Measurements from ENCODE around the gene B3GNT9. TPM values are rescaled to one million over a fixed set of nuclear protein-coding genes. Genes with fewer than 3 reads are reported as not detected.

Gene B3GNT9
- total and polyA plus RNA-seq, 2 of the 8 experiments (the other 6 are each of a cell fraction or from before 2014, with no cell fraction given): 3.5 to 9.0 TPM

DNA sequence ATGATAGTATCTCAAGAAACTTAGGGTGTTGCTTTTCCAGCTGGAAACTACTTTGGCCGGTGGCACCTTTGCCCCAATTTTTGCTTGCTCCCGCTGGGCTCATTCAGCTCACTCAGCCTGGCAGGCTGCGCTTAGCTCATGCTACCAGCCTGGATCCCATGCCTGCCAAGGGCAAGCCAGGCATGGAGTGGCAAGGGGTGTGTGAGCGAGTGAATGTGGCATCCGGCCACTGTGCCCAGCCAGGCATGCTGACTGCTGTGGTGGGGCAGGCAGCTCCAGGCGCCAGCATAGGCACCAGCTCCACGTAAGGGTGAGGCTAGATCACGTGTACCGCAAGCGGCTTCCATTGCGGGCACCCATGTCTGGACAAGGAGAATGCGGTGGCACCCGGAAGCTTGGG lies 9.4 kb downstream of the B3GNT9 start:
- no peaks in the 10 kb centered on the region for H3K79me2 ChIP-seq (ENCODE audit: control insufficient read depth in 1 of 2, insufficient read depth in 2 of 2, low read length in 2 of 2)
- TF ChIP-seq HDAC2 (IDR thresholded peaks at IDR 0.05; ENCODE audit: borderline replicate concordance in 1 of 2, low read depth in 2 of 2, low read length in 2 of 2): no peak
- no peak for TF ChIP-seq POLR2A (IDR thresholded peaks at IDR 0.05; ENCODE audit: control extremely low read depth in 1 of 2, low read depth in 2 of 2, low read length in 2 of 2)
- TF ChIP-seq CREB1 (IDR thresholded peaks at IDR 0.05): no peak
- no peak for TF ChIP-seq EP300 (IDR thresholded peaks at IDR 0.05; ENCODE audit: borderline replicate concordance in 1 of 2, low read depth in 2 of 2, low read length in 2 of 2)
- no peak for TF ChIP-seq SAP30 (IDR thresholded peaks at IDR 0.05; ENCODE audit: insufficient read depth, insufficient replicate concordance, low read length)
- TF ChIP-seq POLR2AphosphoS5 (IDR thresholded peaks at IDR 0.05; ENCODE audit: low read depth, low read length): no peak
- no peak for TF ChIP-seq ASH2L (IDR thresholded peaks at IDR 0.05; ENCODE audit: low read length)
- TF ChIP-seq TCF12 (IDR thresholded peaks at IDR 0.05; ENCODE audit: low read depth, low read length): no peak
- no peak for TF ChIP-seq CEBPB (IDR thresholded peaks at IDR 0.05; ENCODE audit: low read depth, low read length)
- no peak for TF ChIP-seq FOSL1 (IDR thresholded peaks at IDR 0.05; ENCODE audit: insufficient read depth, low read depth, low read length)
- no peak for TF ChIP-seq TAF1 (IDR thresholded peaks at IDR 0.05; ENCODE audit: low read depth, low read length)
- no peak for TF ChIP-seq KDM5A (IDR thresholded peaks at IDR 0.05; ENCODE audit: low read length)
- TF ChIP-seq GABPA (IDR thresholded peaks at IDR 0.05; ENCODE audit: borderline replicate concordance, insufficient read depth, low read length): no peak
- no peak for TF ChIP-seq SRF (IDR thresholded peaks at IDR 0.05; ENCODE audit: low read depth, low read length)
- no peak for TF ChIP-seq CBX5 (IDR thresholded peaks at IDR 0.05; ENCODE audit: low read depth, low read length)
- no peak for TF ChIP-seq SIRT6 (IDR thresholded peaks at IDR 0.05; ENCODE audit: low read length)

More for the DNA sequence above, 9.4 kb downstream of the B3GNT9 start:
- Histone ChIP-seq H3K27ac (ENCODE audit: low read depth, low read length) (no peak overlapping the region), H3K79me1 (ENCODE audit: low read depth, low read length) (no peaks in the 10 kb centered on the region; the same call in 1 of the 2 replicates), H3K23me2 (ENCODE audit: low read depth, low read length) (no peaks in the 10 kb centered on the region), H3K9ac (replicated peaks in 1 of 4; ENCODE audit: extremely low read depth in 1 of 4, low read depth in 3 of 4, low read length in 3 of 4) (no peak overlapping the region), H2AFZ (ENCODE audit: low read length) (no peak overlapping the region), H3K14ac (ENCODE audit: insufficient read length) (no peak overlapping the region), H2BK12ac (ENCODE audit: low read depth, low read length) (no peak overlapping the region), H2BK15ac (ENCODE audit: low read length) (no peak overlapping the region), H3K27me3 (replicated peaks in 1 of 4; ENCODE audit: control insufficient read depth in 3 of 4, extremely low read depth in 1 of 4, insufficient read depth in 3 of 4, low read length in 3 of 4) (no peaks in the 10 kb centered on the region), H3K4me2 (ENCODE audit: insufficient read depth in 1 of 2, low read depth in 2 of 2, low read length in 2 of 2) (no peak overlapping the region), H2AK5ac (ENCODE audit: low read depth, low read length) (no peak overlapping the region), H3K36me3 (ENCODE audit: control insufficient read depth in 2 of 4, insufficient read depth in 4 of 4, low read length in 3 of 4) (peaks cover 16 to 44% (median 39%) of the 10 kb centered on the region in 4 experiments; a peak in 7 of 8 replicates), H2BK5ac (ENCODE audit: low read depth, low read length) (no peak overlapping the region), H3K23ac (ENCODE audit: insufficient read length) (no peak overlapping the region), H3K4ac (replicated peaks; ENCODE audit: insufficient read length, low read depth, low read length) (no peak overlapping the region), H4K5ac (ENCODE audit: insufficient read length, low read depth, low read length) (no peak overlapping the region), H3K18ac (ENCODE audit: extremely low read depth, low read length) (no peak overlapping the region), H2BK120ac (replicated peaks; ENCODE audit: low read depth, low read length) (no peak overlapping the region), H3K4me1 (replicated peaks in 1 of 4; ENCODE audit: control insufficient read depth in 3 of 4, insufficient read depth in 4 of 4, low read length in 3 of 4) (no peaks in the 10 kb centered on the region), H4K8ac (ENCODE audit: extremely low read depth, insufficient read depth, low read length) (no peak overlapping the region; the same call in 1 of the 2 replicates), H4K91ac (replicated peaks; ENCODE audit: insufficient read length, low read length) (no peak overlapping the region), H2BK20ac (ENCODE audit: low read length) (no peak overlapping the region), H3K4me3 (ENCODE audit: extremely low read depth in 1 of 4, insufficient read depth in 2 of 4, low read depth in 3 of 4, low read length in 4 of 4) (no peak overlapping the region), H4K20me1 (replicated peaks in 1 of 2; ENCODE audit: control insufficient read depth in 1 of 2, insufficient read depth in 2 of 2, low read length in 2 of 2) (peaks cover 0 to 1% of the 10 kb centered on the region in 2 experiments), H3K9me3 (ENCODE audit: insufficient read depth in 2 of 2, low read depth in 1 of 2, low read length in 1 of 2) (no peaks in the 10 kb centered on the region), H3K56ac (replicated peaks; ENCODE audit: insufficient read length, low read depth, low read length) (no peak overlapping the region)
- POLR2A ChIA-PET (ENCODE audit: partially characterized antibody): interaction anchor here (1.0 kb wide), 1 partner anchor 10 kb away, joined by 3 read pairs; no protein-coding TSS in a partner anchor
- 96% methylated on average over 13 of the region's 13 CpGs; no CpG with 5 or more reads in 1 of the 2 experiments for WGBS, 2 experiments (ENCODE audit: extremely low coverage in 1 of 2, insufficient coverage in 1 of 2, insufficient read length in 1 of 2, insufficient replicate concordance in 2 of 2, low coverage in 1 of 2, low lambda C conversion rate in 2 of 2, missing lambda C conversion rate in 1 of 2)
- CTCF ChIA-PET (ENCODE audit: partially characterized antibody): interaction anchor here (0.7 to 5.3 kb wide), 13 partner anchors 8 to 197 kb away, joined by 3 to 26 read pairs (median 4); partner anchors contain the start of genes B3GNT9 and NOL3
- DNase-seq (ENCODE audit: low read depth in 1 of 2, low spot score in 2 of 2) (no peak), FAIRE-seq (no peak)
